ENCODE results near the gene SEPTIN10. TPM values are rescaled to one million over a fixed set of nuclear protein-coding genes. Genes with fewer than 3 reads are reported as not detected.
"Not testable (repeated sequence)": the region's sequence is repeated elsewhere in the genome, so short reads cannot be mapped to it uniquely, and the experiment has no call there.

SEPTIN10 gene
- polyA plus RNA-seq (ENCODE audit: insufficient read length in 10 of 10), result 100 to 1,000 TPM in 2 of 10 donors, 10 to 100 TPM in 8; 57.9 to 110 (median 92.2) TPM
- long read RNA-seq, donor 1, partial matches to known transcripts, result 0 of 8 reads
- long read RNA-seq, donor 1, other reads (novel, unspliced or antisense), result 0 of 8 reads
- long read RNA-seq, donor 2, partial matches to known transcripts, result 0 of 4 reads
- long read RNA-seq, donor 2, other reads (novel, unspliced or antisense), result 0 of 4 reads
- long read RNA-seq, donor 3, result 0 reads
- long read RNA-seq, donor 4, partial matches to known transcripts, result 0 of 1 reads
- long read RNA-seq, donor 4, other reads (novel, unspliced or antisense), result 0 of 1 reads
- long read RNA-seq, donor 5, transcript SEPT10-202 (11 exons, 3,071 nt), result major isoform, 5 of 20 reads
- long read RNA-seq, donor 5, partial matches to known transcripts, result 11 of 20 reads
- long read RNA-seq, donor 5, other reads (novel, unspliced or antisense), result 0 of 20 reads
- long read RNA-seq, donor 6, partial matches to known transcripts, result 0 of 8 reads
- long read RNA-seq, donor 6, other reads (novel, unspliced or antisense), result 0 of 8 reads
- long read RNA-seq, donor 7, transcript SEPT10-202 (11 exons, 3,071 nt), result major isoform, 5 of 5 reads
- long read RNA-seq, donor 7, partial matches to known transcripts, result 0 of 5 reads
- long read RNA-seq, donor 7, other reads (novel, unspliced or antisense), result 0 of 5 reads
- long read RNA-seq, donor 8, partial matches to known transcripts, result 0 of 5 reads
- long read RNA-seq, donor 8, other reads (novel, unspliced or antisense), result 0 of 5 reads
- long read RNA-seq, donor 9, partial matches to known transcripts, result 0 of 1 reads
- long read RNA-seq, donor 9, other reads (novel, unspliced or antisense), result 0 of 1 reads

- DNase-seq, result peak; percentile 98 to 99 (median 99)
These were observed at the start of gene SEPTIN10, which contains the start of gene SOWAHC for GRCh38 chr2:109613922-109614714. Gene SEPTIN10, minus strand, starts transcription at chr2:109613966. Its CDS starts 139 bp downstream, at chr2:109613827. Gene SOWAHC, plus strand, starts transcription at chr2:109614364. Its CDS starts 126 bp downstream, at chr2:109614490.

GRCh38 chr2:109662889-109663288, 49.1 kb upstream of the SEPTIN10 start:
- DNase-seq, result no peak

GRCh38 chr2:109660046-109660860, 46.5 kb upstream of the SEPTIN10 start:
- DNase-seq, result no peak

GRCh38 chr2:109659396-109660045, 45.8 kb upstream of the SEPTIN10 start:
- no peak for DNase-seq

- no peak for DNase-seq
These were observed 41.5 kb upstream of the SEPTIN10 start for GRCh38 chr2:109655287-109655686.

- DNase-seq, result no peak
These were observed 40.7 kb upstream of the SEPTIN10 start for GRCh38 chr2:109654326-109655050.

GRCh38 chr2:109649736-109650695, 36.2 kb upstream of the SEPTIN10 start:
- DNase-seq, result no peak

GRCh38 chr2:109648041-109648527, 34.3 kb upstream of the SEPTIN10 start:
- DNase-seq, result no peak

- no peak for DNase-seq
These were observed 33.9 kb upstream of the SEPTIN10 start for GRCh38 chr2:109647636-109648035.

GRCh38 chr2:109646961-109647360, 33.2 kb upstream of the SEPTIN10 start:
- DNase-seq, result no peak

GRCh38 chr2:109645412-109646184, 31.8 kb upstream of the SEPTIN10 start:
- DNase-seq, result no peak

- peak in 1 of 3 donors; percentile 54 for DNase-seq
These were observed 31.0 kb upstream of the SEPTIN10 start for GRCh38 chr2:109644571-109645275.

- not testable (repeated sequence) for DNase-seq
These were observed 26.2 kb upstream of the SEPTIN10 start for GRCh38 chr2:109640000-109640399.

- DNase-seq, result no peak
These were observed 25.0 kb upstream of the SEPTIN10 start for GRCh38 chr2:109638795-109639194.

GRCh38 chr2:109637749-109638570, 24.2 kb upstream of the SEPTIN10 start:
- no peak for DNase-seq

- no peak for DNase-seq
These were observed 22.6 kb upstream of the SEPTIN10 start for GRCh38 chr2:109636317-109636716.

All from muscle of back (tissue), 13 donors.